ENCODE results near the gene HLTF.
"Not testable (repeated sequence)": the region's sequence is repeated elsewhere in the genome, so short reads cannot be mapped to it uniquely, and the experiment has no call there.

HLTF gene

GRCh38 chr3:149101641-149102040 lies 15.3 kb upstream of the HLTF start:
- Mint-ChIP-seq H3K9me3 (no peaks in the 10 kb centered on the region), H3K36me3 (no peaks in the 10 kb centered on the region), H3K4me1 (no peaks in the 10 kb centered on the region), H3K27ac (no peak overlapping the region), H3K27me3 (peaks cover 15% of the 10 kb centered on the region), H3K4me3 (no peak overlapping the region)
- CTCF ChIA-PET: interaction anchor here (0.6 kb wide), 1 partner anchor 134 kb away, joined by 3 read pairs; no protein-coding TSS in a partner anchor
- no peak for DNase-seq

GRCh38 chr3:149101154-149101553 lies 14.8 kb upstream of the HLTF start:
- H3K27ac Mint-ChIP-seq: no peak overlapping the region
- peaks cover 14% of the 10 kb centered on the region for H3K27me3 Mint-ChIP-seq
- DNase-seq: no peak
- H3K9me3 Mint-ChIP-seq: no peaks in the 10 kb centered on the region
- H3K4me3 Mint-ChIP-seq: no peak overlapping the region
- CTCF ChIA-PET: interaction anchor here (0.6 to 1.3 kb wide), 4 partner anchors 19 to 174 kb away, joined by 3 to 4 read pairs (median 3); no protein-coding TSS in a partner anchor
- no peaks in the 10 kb centered on the region for H3K36me3 Mint-ChIP-seq
- H3K4me1 Mint-ChIP-seq: no peaks in the 10 kb centered on the region

GRCh38 chr3:149097987-149098386 lies 11.7 kb upstream of the HLTF start:
- H3K27me3 Mint-ChIP-seq, H3K9me3 Mint-ChIP-seq, H3K4me1 Mint-ChIP-seq, DNase-seq, H3K27ac Mint-ChIP-seq, H3K36me3 Mint-ChIP-seq, CTCF ChIA-PET, H3K4me3 Mint-ChIP-seq: not testable (repeated sequence)

- CTCF ChIA-PET: no interaction called here
- Mint-ChIP-seq H3K36me3 (no peaks in the 10 kb centered on the region), H3K27ac (no peak overlapping the region), H3K27me3 (peaks cover 3% of the 10 kb centered on the region), H3K4me1 (no peaks in the 10 kb centered on the region), H3K9me3 (no peaks in the 10 kb centered on the region), H3K4me3 (no peak overlapping the region)
- no peak for DNase-seq
Observed at GRCh38 chr3:149095487-149095886, 9.2 kb upstream of the HLTF start.

- Mint-ChIP-seq H3K4me1 (no peaks in the 10 kb centered on the region), H3K27ac (no peak overlapping the region), H3K9me3 (no peaks in the 10 kb centered on the region), H3K27me3 (peaks cover 3% of the 10 kb centered on the region), H3K4me3 (no peak overlapping the region), H3K36me3 (no peaks in the 10 kb centered on the region)
- DNase-seq: no peak
- CTCF ChIA-PET: no interaction called here
Observed at GRCh38 chr3:149091983-149092382, 5.7 kb upstream of the HLTF start.

- DNase-seq: no peak
- Mint-ChIP-seq H3K4me3 (no peak overlapping the region), H3K4me1 (peaks cover 4% of the 10 kb centered on the region), H3K27ac (no peak overlapping the region), H3K9me3 (no peaks in the 10 kb centered on the region), H3K36me3 (no peaks in the 10 kb centered on the region), H3K27me3 (peaks cover 3% of the 10 kb centered on the region)
- CTCF ChIA-PET: interaction anchor here (0.9 to 1.2 kb wide), 2 partner anchors 30 to 135 kb away, joined by 3 read pairs; no protein-coding TSS in a partner anchor
Observed at GRCh38 chr3:149090907-149091306, 4.6 kb upstream of the HLTF start.

GRCh38 chr3:149090461-149090860 lies 4.1 kb upstream of the HLTF start:
- no peak for DNase-seq
- H3K4me1 Mint-ChIP-seq: peaks cover 8% of the 10 kb centered on the region
- CTCF ChIA-PET: interaction anchor here (0.5 to 1.2 kb wide), 3 partner anchors 30 to 1521 kb away, joined by 3 to 4 read pairs (median 3); no protein-coding TSS in a partner anchor
- H3K36me3 Mint-ChIP-seq: peaks cover 1% of the 10 kb centered on the region
- H3K27me3 Mint-ChIP-seq: peaks cover 3% of the 10 kb centered on the region
- no peaks in the 10 kb centered on the region for H3K9me3 Mint-ChIP-seq
- H3K4me3 Mint-ChIP-seq: no peak overlapping the region
- no peak overlapping the region for H3K27ac Mint-ChIP-seq

- Mint-ChIP-seq H3K9me3 (no peaks in the 10 kb centered on the region), H3K4me1 (peaks cover 16% of the 10 kb centered on the region), H3K27me3 (peaks cover 3% of the 10 kb centered on the region), H3K27ac (no peak overlapping the region), H3K36me3 (peaks cover 2% of the 10 kb centered on the region), H3K4me3 (no peak overlapping the region)
- no peak for DNase-seq
- CTCF ChIA-PET: no interaction called here
Observed at GRCh38 chr3:149089395-149089794, 3.1 kb upstream of the HLTF start.

- H3K4me1 Mint-ChIP-seq: peaks cover 20% of the 10 kb centered on the region
- H3K9me3 Mint-ChIP-seq: no peaks in the 10 kb centered on the region
- peak overlapping the region; percentile 87 for H3K4me3 Mint-ChIP-seq
- peaks cover 3% of the 10 kb centered on the region for H3K27me3 Mint-ChIP-seq
- CTCF ChIA-PET: no interaction called here
- peaks cover 6% of the 10 kb centered on the region for H3K36me3 Mint-ChIP-seq
- no peak for DNase-seq
- no peak overlapping the region for H3K27ac Mint-ChIP-seq
Observed at GRCh38 chr3:149087208-149087607, 875 bp upstream of the HLTF start.

- H3K4me3 Mint-ChIP-seq: peak overlapping the region; percentile 87
- no peaks in the 10 kb centered on the region for H3K9me3 Mint-ChIP-seq
- DNase-seq: peak; percentile 36
- peaks cover 2% of the 10 kb centered on the region for H3K27me3 Mint-ChIP-seq
- CTCF ChIA-PET: interaction anchor here (1.1 kb wide), 1 partner anchor 94 kb away, joined by 3 read pairs; the partner anchor contains the start of gene GYG1
- peak overlapping the region; percentile 86 for H3K27ac Mint-ChIP-seq
- peaks cover 6% of the 10 kb centered on the region for H3K36me3 Mint-ChIP-seq
- peaks cover 20% of the 10 kb centered on the region for H3K4me1 Mint-ChIP-seq
Observed at GRCh38 chr3:149085828-149086231, 503 bp downstream of the HLTF start.

- no peaks in the 10 kb centered on the region for H3K27me3 Mint-ChIP-seq
- CTCF ChIA-PET: no interaction called here
- no peak overlapping the region for H3K27ac Mint-ChIP-seq
- no peaks in the 10 kb centered on the region for H3K9me3 Mint-ChIP-seq
- peaks cover 19% of the 10 kb centered on the region for H3K4me1 Mint-ChIP-seq
- H3K4me3 Mint-ChIP-seq: no peak overlapping the region
- no peak for DNase-seq
- peaks cover 6% of the 10 kb centered on the region for H3K36me3 Mint-ChIP-seq
Observed at GRCh38 chr3:149081772-149082171, 4.6 kb downstream of the HLTF start.

GRCh38 chr3:149080699-149081091 lies 5.6 kb downstream of the HLTF start:
- no peak overlapping the region for H3K4me3 Mint-ChIP-seq
- H3K27me3 Mint-ChIP-seq: no peaks in the 10 kb centered on the region
- no peak overlapping the region for H3K27ac Mint-ChIP-seq
- H3K36me3 Mint-ChIP-seq: peaks cover 6% of the 10 kb centered on the region
- H3K4me1 Mint-ChIP-seq: peaks cover 14% of the 10 kb centered on the region
- CTCF ChIA-PET: no interaction called here
- no peaks in the 10 kb centered on the region for H3K9me3 Mint-ChIP-seq
- DNase-seq: no peak

- CTCF ChIA-PET: no interaction called here
- no peak for DNase-seq
- H3K4me1 Mint-ChIP-seq: peaks cover 10% of the 10 kb centered on the region
- H3K4me3 Mint-ChIP-seq: no peak overlapping the region
- peaks cover 5% of the 10 kb centered on the region for H3K36me3 Mint-ChIP-seq
- H3K9me3 Mint-ChIP-seq: no peaks in the 10 kb centered on the region
- H3K27ac Mint-ChIP-seq: no peak overlapping the region
- no peaks in the 10 kb centered on the region for H3K27me3 Mint-ChIP-seq
Observed at GRCh38 chr3:149080011-149080698, 6.2 kb downstream of the HLTF start.

- DNase-seq: no peak
- no peak overlapping the region for H3K4me3 Mint-ChIP-seq
- H3K4me1 Mint-ChIP-seq: no peaks in the 10 kb centered on the region
- H3K36me3 Mint-ChIP-seq: peaks cover 3% of the 10 kb centered on the region
- H3K9me3 Mint-ChIP-seq: no peaks in the 10 kb centered on the region
- CTCF ChIA-PET: no interaction called here
- H3K27me3 Mint-ChIP-seq: no peaks in the 10 kb centered on the region
- no peak overlapping the region for H3K27ac Mint-ChIP-seq
Observed at GRCh38 chr3:149077628-149078027, 8.7 kb downstream of the HLTF start.

GRCh38 chr3:149067883-149068282 lies 18.4 kb downstream of the HLTF start:
- Mint-ChIP-seq H3K36me3 (peaks cover 19% of the 10 kb centered on the region), H3K9me3 (no peaks in the 10 kb centered on the region), H3K27me3 (no peaks in the 10 kb centered on the region), H3K4me3 (no peak overlapping the region), H3K27ac (no peak overlapping the region), H3K4me1 (no peaks in the 10 kb centered on the region)
- DNase-seq: no peak
- CTCF ChIA-PET: no interaction called here

Data from activated naive CD4-positive, alpha-beta T cell treated with anti-CD3 and anti-CD28 coated beads, Interleukin-2, amount 10 ng/mL, durations not matched to agents 7 days and 5 days (primary cell).